Articular chondrocyte of knee joint (primary cell): ENCODE measurements around the gene LPIN2. TPM values are rescaled to one million over a fixed set of nuclear protein-coding genes. Genes with fewer than 3 reads are reported as not detected.

Experiments used
- small RNA-seq: library from RNA; depleted of rRNA; stranded (forward); fragments of <200 nt; gene quantifications from one replicate; pipeline ENCODE3, GENCODE V24; 2012
- total RNA-seq: library from RNA; depleted of rRNA; stranded (reverse); fragments of >200 nt; gene quantifications from 2 replicates; pipeline ENCODE4 v1.2.3, GENCODE V29; 2012

The LPIN2 gene, protein sequence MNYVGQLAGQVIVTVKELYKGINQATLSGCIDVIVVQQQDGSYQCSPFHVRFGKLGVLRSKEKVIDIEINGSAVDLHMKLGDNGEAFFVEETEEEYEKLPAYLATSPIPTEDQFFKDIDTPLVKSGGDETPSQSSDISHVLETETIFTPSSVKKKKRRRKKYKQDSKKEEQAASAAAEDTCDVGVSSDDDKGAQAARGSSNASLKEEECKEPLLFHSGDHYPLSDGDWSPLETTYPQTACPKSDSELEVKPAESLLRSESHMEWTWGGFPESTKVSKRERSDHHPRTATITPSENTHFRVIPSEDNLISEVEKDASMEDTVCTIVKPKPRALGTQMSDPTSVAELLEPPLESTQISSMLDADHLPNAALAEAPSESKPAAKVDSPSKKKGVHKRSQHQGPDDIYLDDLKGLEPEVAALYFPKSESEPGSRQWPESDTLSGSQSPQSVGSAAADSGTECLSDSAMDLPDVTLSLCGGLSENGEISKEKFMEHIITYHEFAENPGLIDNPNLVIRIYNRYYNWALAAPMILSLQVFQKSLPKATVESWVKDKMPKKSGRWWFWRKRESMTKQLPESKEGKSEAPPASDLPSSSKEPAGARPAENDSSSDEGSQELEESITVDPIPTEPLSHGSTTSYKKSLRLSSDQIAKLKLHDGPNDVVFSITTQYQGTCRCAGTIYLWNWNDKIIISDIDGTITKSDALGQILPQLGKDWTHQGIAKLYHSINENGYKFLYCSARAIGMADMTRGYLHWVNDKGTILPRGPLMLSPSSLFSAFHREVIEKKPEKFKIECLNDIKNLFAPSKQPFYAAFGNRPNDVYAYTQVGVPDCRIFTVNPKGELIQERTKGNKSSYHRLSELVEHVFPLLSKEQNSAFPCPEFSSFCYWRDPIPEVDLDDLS
- 55.8 and 57.4 TPM in 2 replicates for total RNA-seq

DNA sequence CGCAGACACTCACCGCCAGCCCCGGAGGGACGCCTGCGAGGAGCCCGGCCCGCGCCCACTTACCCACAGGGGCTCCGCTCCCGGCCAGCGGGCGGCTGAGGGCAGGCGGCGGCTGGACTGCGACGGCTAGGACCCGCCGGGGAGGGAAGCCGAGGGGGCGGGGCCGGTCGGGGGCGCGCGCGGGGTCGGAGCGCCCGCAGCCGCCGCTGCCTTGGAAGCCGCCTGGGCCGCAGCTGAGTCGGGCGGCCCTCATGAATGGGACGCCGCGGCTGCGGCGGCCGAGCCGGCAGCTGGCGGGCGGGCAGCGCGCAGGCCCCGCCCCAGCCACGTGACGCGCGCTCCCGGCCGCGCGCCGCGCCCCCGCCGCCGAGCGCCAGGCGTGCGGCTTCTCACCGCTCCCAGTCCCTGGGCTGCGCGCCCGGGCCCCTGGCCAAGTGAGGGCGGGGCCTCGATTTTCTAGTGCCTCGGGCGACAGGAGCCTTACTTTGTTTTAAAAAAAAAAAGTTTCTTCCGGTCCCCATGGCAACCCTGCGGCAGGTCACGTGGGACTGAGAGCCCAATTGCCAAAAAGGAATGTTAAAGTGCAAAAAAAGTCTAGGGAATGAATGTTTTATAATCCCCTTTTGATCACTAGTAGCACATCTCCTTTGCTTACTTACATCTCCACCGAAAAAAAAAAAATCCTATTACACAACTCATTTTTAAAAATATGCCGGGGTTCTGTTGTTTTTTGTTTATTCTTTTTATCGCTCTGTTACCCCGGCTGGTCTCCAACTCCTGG lies at the start of gene LPIN2:
Gene LPIN2, minus strand, starts transcription at position 121 of the 781 bp plus-strand sequence. CDS start 52,304 bp downstream, outside the sequence.

Small RNA genes lying within 50 kb of the gene (small RNA-seq; reads per million reads assigned to genes)
- not detected for gene RF00156

Other genes starting within 250 kb of the LPIN2 start
- gene EMILIN2, start 166.1 kb downstream of the LPIN2 start, total RNA-seq = 2.5 and 6.4 TPM in 2 replicates
- 0.52 and 0.76 TPM in 2 replicates for gene MYOM1, start 206.8 kb upstream of the LPIN2 start, total RNA-seq
- gene MYL12A, start 234.7 kb upstream of the LPIN2 start, total RNA-seq = 560 and 622 TPM in 2 replicates
- 379 and 394 TPM in 2 replicates for gene MYL12B, start 249.0 kb upstream of the LPIN2 start, total RNA-seq